Stimulated activated memory B cell treated with anti-CD40 and anti-IgM and Interleukin-4, amounts not matched to agents 10 μg/mL and 1 μg/mL and 100 μg/mL, for 72 hours (primary cell): ENCODE data around the gene ABLIM3.

Experiments
- ATAC-seq: fragments of 150-1000 bp; cut with Tn5 transposase; 2 replicates; pipeline ENCODE4 v1.10.0; 2021
- H3K27ac Mint-ChIP-seq: one replicate; pipeline ENCODE4 v1.8.0; 2022; ENCODE audit warnings: mild to moderate bottlenecking, mixed read lengths
- H3K27me3 Mint-ChIP-seq: one replicate; pipeline ENCODE4 v1.8.0; 2022; ENCODE audit warnings: mixed read lengths
- H3K36me3 Mint-ChIP-seq: one replicate; pipeline ENCODE4 v1.8.0; 2022; ENCODE audit warnings: mixed read lengths
- H3K4me1 Mint-ChIP-seq: one replicate; pipeline ENCODE4 v1.8.0; 2022; ENCODE audit warnings: mixed read lengths
- H3K4me3 Mint-ChIP-seq: one replicate; pipeline ENCODE4 v1.8.0; 2022; ENCODE audit warnings: mild to moderate bottlenecking, moderate library complexity, mixed read lengths
- H3K9me3 Mint-ChIP-seq: one replicate; pipeline ENCODE4 v1.8.0; 2022; ENCODE audit warnings: mixed read lengths

ABLIM3 gene

DNA sequence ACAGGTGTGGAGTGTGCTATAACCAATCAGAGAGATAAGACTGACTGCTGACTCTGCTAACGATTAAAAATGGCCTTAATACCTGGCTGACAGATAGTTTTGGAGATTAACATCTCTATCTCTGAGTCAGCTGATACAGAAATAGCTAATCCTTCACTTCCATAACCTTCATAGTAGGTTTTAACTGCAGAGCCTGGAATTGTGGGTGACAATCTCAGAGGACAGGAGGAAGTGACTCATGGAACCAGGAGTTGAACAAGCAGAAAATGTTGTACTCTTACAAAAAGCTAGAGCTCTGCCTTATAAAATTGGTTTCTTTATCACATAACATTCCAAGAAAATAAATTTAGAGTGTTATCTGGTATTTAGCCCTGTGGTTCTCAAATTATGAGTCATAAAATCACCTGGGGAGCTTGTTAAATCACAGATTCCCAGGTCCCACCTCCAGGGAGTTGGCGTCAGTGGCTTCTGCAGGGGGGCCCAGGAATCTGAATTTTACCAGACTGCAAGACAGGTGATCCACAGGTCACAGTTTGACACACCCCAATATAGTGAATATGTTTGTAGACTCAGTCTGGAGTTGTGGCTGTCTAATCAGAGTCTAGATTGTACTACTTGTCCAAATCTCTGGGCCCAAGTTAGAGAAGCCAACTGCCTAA lies 86.0 kb downstream of the ABLIM3 start:
- H3K4me1 Mint-ChIP-seq = no peaks in the 10 kb centered on the region
- no peak overlapping the region for H3K27ac Mint-ChIP-seq
- ATAC-seq = no peak
- no peaks in the 10 kb centered on the region for H3K9me3 Mint-ChIP-seq
- H3K36me3 Mint-ChIP-seq = no peaks in the 10 kb centered on the region
- H3K27me3 Mint-ChIP-seq = peaks cover 23% of the 10 kb centered on the region
- no peak overlapping the region for H3K4me3 Mint-ChIP-seq

DNA sequence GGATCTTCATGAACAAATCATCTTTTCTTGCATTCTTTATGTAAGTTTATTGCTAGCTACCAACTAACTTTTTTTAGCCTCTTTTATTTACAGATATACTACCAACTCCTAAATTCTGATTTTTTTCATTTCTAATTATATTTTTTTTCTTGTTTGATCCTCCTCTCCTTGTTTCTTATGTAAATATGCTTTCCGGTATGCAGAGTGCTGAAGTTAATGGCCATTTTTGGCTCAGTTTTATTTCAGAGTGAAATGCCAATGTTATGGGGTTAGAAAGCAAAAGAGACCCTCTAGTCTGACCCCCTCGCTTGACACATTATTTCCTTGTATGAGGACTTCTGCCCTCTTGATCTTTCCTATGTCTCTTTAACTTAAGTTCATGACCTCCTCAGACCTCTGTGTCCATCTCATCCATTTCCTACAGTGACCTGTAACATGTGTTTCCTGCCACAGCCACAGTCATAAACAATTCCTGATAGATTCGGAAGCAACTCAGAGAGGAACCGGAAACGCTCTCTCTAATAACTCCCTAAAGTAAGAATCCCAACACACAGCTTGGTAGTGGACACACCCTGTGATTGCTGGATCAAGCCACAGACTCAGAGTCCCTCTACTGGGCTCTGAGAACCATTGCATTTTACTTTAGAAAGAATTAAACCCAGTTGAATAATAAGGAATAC lies 87.5 kb downstream of the ABLIM3 start:
- H3K36me3 Mint-ChIP-seq = no peaks in the 10 kb centered on the region
- no peak overlapping the region for H3K4me3 Mint-ChIP-seq
- no peaks in the 10 kb centered on the region for H3K4me1 Mint-ChIP-seq
- H3K27ac Mint-ChIP-seq = no peak overlapping the region
- ATAC-seq = no peak
- peaks cover 23% of the 10 kb centered on the region for H3K27me3 Mint-ChIP-seq
- H3K9me3 Mint-ChIP-seq = no peaks in the 10 kb centered on the region

DNA sequence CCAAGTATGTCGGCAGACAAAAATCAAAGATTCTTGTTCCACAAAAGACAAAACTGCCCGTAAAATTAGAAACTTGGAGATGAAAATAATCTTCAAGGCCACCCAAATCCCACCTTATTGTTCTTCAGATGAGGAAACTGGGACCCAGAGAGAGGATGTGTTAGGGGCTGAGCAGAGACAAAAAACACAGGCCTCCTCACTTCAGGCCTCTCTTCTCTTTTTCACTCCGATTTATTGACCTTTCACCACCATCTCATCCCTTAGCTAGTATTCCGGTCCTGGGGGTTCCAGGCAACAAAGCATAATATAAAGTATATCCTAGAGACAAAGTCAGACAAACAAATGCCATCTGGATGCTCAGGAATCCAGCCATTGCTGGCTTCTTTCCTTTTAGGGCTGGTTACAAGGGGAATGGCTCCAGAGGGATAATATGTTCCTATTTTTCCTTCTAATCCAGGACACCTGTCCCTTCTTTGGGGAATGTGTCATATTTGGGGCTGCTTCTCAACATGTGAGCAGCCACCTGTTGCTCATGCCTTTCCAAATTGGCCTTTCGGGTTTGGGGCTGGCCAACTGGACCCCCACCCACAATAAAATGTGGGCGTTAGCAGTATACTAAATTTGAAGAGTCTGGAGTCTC lies 88.1 kb downstream of the ABLIM3 start:
- Mint-ChIP-seq H3K36me3 (no peaks in the 10 kb centered on the region), H3K4me1 (no peaks in the 10 kb centered on the region), H3K27me3 (peaks cover 23% of the 10 kb centered on the region), H3K27ac (no peak overlapping the region), H3K4me3 (no peak overlapping the region), H3K9me3 (no peaks in the 10 kb centered on the region)
- ATAC-seq = no peak

DNA sequence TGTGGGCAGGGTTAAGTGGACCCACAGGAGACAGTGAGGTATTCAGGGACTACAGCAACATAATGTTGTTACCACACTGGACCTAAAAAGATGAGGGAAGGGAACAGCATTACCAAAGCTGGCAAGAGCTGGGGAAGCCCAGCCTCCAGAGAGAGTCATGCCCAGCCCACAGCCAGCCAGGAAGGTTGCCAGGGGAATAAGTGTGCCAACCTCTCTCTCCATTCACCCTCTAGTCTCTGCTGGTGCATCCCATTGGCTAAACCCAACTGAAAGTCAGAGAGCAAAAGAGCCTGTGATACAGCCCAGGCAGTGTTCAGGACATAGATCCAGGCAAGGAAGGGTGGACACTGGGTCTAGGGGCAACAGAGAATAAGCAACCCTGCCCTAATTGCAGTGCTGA lies 94.5 kb downstream of the ABLIM3 start:
- H3K4me1 Mint-ChIP-seq = peaks cover 6% of the 10 kb centered on the region
- ATAC-seq = no peak
- peaks cover 20% of the 10 kb centered on the region for H3K27me3 Mint-ChIP-seq
- no peaks in the 10 kb centered on the region for H3K9me3 Mint-ChIP-seq
- no peaks in the 10 kb centered on the region for H3K36me3 Mint-ChIP-seq
- H3K4me3 Mint-ChIP-seq = no peak overlapping the region
- H3K27ac Mint-ChIP-seq = no peak overlapping the region

- H3K27me3 Mint-ChIP-seq = peaks cover 28% of the 10 kb centered on the region
- H3K27ac Mint-ChIP-seq = no peak overlapping the region
- H3K4me1 Mint-ChIP-seq = peaks cover 6% of the 10 kb centered on the region
- ATAC-seq = no peak
- no peaks in the 10 kb centered on the region for H3K9me3 Mint-ChIP-seq
- H3K36me3 Mint-ChIP-seq = no peaks in the 10 kb centered on the region
- no peak overlapping the region for H3K4me3 Mint-ChIP-seq
Measured at GRCh38 chr5:149237662-149238061, 96.4 kb downstream of the ABLIM3 start.

GRCh38 chr5:149238540-149238939 lies 97.2 kb downstream of the ABLIM3 start:
- Mint-ChIP-seq H3K9me3 (no peaks in the 10 kb centered on the region), H3K27me3 (peaks cover 28% of the 10 kb centered on the region), H3K27ac (no peak overlapping the region), H3K4me3 (no peak overlapping the region), H3K4me1 (peaks cover 6% of the 10 kb centered on the region), H3K36me3 (no peaks in the 10 kb centered on the region)
- ATAC-seq = no peak

- H3K36me3 Mint-ChIP-seq = no peaks in the 10 kb centered on the region
- H3K27ac Mint-ChIP-seq = no peak overlapping the region
- H3K4me3 Mint-ChIP-seq = no peak overlapping the region
- H3K4me1 Mint-ChIP-seq = peaks cover 6% of the 10 kb centered on the region
- peaks cover 32% of the 10 kb centered on the region for H3K27me3 Mint-ChIP-seq
- no peak for ATAC-seq
- no peaks in the 10 kb centered on the region for H3K9me3 Mint-ChIP-seq
Measured at GRCh38 chr5:149239917-149240316, 98.6 kb downstream of the ABLIM3 start.

DNA sequence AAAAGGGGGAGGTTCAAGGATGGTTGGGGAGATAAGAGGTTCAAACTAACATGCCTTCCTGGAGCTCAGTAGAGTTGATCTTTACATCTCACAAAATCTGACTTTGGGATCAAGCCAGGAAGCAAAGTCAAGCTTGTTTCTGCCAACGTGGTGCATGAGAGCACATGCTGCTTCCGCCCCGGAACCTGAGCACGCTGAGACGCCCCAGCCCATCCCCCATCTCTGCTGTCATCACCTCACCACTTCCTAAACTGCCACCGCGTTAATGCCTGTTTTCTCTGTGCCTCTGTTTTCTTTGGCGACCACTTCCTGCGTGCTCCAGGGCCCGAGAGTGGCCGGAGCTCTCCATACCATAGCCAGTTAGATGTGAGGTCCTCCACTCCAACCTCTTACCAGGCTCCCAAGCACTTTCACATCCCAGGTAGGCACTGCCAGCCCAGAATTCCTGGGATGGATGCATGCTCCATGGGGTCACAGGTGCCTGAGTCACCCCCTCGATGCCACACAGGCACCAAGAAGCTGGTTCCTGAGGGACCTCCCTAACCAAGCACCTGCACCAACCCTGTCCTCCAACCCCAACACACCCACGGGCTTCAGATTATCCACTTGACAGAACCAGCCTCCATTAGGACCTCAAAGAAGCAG lies 99.2 kb downstream of the ABLIM3 start:
- H3K27ac Mint-ChIP-seq = no peak overlapping the region
- H3K9me3 Mint-ChIP-seq = no peaks in the 10 kb centered on the region
- H3K4me3 Mint-ChIP-seq = no peak overlapping the region
- no peaks in the 10 kb centered on the region for H3K36me3 Mint-ChIP-seq
- no peak for ATAC-seq
- H3K4me1 Mint-ChIP-seq = peaks cover 6% of the 10 kb centered on the region
- peaks cover 37% of the 10 kb centered on the region for H3K27me3 Mint-ChIP-seq

DNA sequence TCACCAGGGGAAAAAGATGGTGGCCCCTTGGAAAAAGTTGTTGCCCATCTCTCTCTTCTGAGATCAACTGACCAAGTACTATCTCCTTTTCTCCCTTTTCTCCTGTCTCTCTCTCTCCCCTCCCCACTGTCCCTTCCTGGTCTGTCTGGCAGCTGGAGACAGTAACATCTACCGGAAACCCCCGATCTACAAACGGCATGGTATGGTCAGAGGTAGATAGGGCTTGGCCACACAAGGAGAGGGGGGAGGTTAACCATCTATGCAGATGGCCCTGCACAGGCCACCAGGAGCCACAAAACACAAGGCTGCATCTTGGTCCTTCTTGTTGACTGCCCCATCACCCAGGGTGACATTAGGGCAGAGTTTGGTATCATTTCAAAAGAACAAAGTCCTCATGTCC lies 101.0 kb downstream of the ABLIM3 start:
- no peak overlapping the region for H3K27ac Mint-ChIP-seq
- H3K4me1 Mint-ChIP-seq = peaks cover 6% of the 10 kb centered on the region
- H3K27me3 Mint-ChIP-seq = peaks cover 49% of the 10 kb centered on the region
- no peaks in the 10 kb centered on the region for H3K36me3 Mint-ChIP-seq
- no peaks in the 10 kb centered on the region for H3K9me3 Mint-ChIP-seq
- ATAC-seq = no peak
- no peak overlapping the region for H3K4me3 Mint-ChIP-seq

- Mint-ChIP-seq H3K27me3 (peaks cover 32% of the 10 kb centered on the region), H3K9me3 (no peaks in the 10 kb centered on the region), H3K27ac (no peak overlapping the region), H3K4me1 (no peaks in the 10 kb centered on the region), H3K36me3 (no peaks in the 10 kb centered on the region), H3K4me3 (no peak overlapping the region)
- ATAC-seq = no peak
Measured at GRCh38 chr5:149246906-149247305, 105.6 kb downstream of the ABLIM3 start.

DNA sequence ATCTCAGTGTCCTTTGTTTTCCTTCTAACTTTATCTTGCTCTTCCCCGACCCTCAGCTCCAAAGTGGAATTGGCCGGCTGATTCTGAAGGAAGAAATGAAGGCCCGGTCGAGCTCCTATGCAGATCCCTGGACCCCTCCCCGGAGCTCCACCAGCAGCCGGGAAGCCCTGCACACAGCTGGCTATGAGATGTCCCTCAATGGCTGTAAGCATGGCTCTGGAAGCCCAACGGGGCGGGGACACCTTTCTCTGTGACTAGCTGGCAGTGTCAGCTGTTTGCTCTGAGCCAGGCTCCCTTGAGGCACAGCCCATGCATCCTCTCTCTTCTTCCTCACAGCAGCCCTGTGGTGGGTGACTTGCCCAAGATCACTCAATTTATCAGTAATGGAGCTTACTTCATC lies 106.4 kb downstream of the ABLIM3 start:
- Mint-ChIP-seq H3K27me3 (peaks cover 32% of the 10 kb centered on the region), H3K9me3 (no peaks in the 10 kb centered on the region), H3K36me3 (no peaks in the 10 kb centered on the region), H3K4me3 (no peak overlapping the region), H3K27ac (no peak overlapping the region), H3K4me1 (no peaks in the 10 kb centered on the region)
- ATAC-seq = no peak

- Mint-ChIP-seq H3K4me1 (no peaks in the 10 kb centered on the region), H3K4me3 (no peak overlapping the region), H3K27ac (no peak overlapping the region), H3K27me3 (peaks cover 27% of the 10 kb centered on the region), H3K36me3 (no peaks in the 10 kb centered on the region), H3K9me3 (no peaks in the 10 kb centered on the region)
- ATAC-seq = no peak
Measured at GRCh38 chr5:149251546-149251945, 110.3 kb downstream of the ABLIM3 start.

DNA sequence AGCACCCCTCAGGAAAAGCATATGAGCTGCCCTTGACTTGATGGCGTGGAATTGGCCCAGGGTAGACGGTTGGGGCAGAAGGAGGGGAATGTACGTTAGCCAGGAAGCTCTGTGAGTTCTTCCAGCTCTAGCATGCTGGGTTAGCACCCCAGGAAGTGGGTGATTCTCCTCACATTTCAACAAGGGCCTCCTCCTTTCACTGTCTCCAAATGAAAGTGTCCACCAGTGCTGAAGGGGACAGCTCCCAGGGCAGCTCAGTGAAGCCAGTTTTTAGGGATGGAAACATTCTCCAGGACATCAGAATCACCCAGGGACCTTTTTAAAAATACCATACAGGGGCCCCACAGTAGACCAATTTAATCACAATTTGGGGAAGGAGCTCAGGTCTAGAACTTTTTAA lies 113.2 kb downstream of the ABLIM3 start:
- no peak overlapping the region for H3K4me3 Mint-ChIP-seq
- no peak overlapping the region for H3K27ac Mint-ChIP-seq
- H3K27me3 Mint-ChIP-seq = peaks cover 29% of the 10 kb centered on the region
- no peaks in the 10 kb centered on the region for H3K36me3 Mint-ChIP-seq
- no peaks in the 10 kb centered on the region for H3K9me3 Mint-ChIP-seq
- no peak for ATAC-seq
- no peaks in the 10 kb centered on the region for H3K4me1 Mint-ChIP-seq

GRCh38 chr5:149256451-149256850 lies 115.2 kb downstream of the ABLIM3 start:
- no peaks in the 10 kb centered on the region for H3K36me3 Mint-ChIP-seq
- no peaks in the 10 kb centered on the region for H3K9me3 Mint-ChIP-seq
- ATAC-seq = no peak
- H3K4me1 Mint-ChIP-seq = no peaks in the 10 kb centered on the region
- peaks cover 36% of the 10 kb centered on the region for H3K27me3 Mint-ChIP-seq
- H3K4me3 Mint-ChIP-seq = no peak overlapping the region
- H3K27ac Mint-ChIP-seq = no peak overlapping the region

DNA sequence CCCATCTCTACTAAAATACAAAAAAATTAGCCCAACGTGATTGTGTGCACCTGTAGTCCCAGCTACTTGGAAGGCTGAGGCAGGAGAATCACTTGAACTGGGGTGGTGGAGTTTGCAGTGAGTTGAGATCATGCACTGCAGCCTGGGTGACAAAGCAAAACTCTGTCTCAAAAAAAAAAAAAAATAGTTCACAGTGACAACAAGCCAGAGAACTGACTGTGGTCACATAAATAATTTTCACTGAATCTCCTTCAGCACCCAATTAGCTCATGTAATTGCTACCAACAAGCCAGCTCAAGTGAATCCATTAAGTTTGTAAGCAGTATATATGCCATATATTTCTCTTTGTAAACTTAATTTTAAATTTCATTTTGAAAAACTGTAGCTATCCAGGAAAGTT lies 115.8 kb downstream of the ABLIM3 start:
- no peak for ATAC-seq
- Mint-ChIP-seq H3K27ac (no peak overlapping the region), H3K27me3 (peaks cover 36% of the 10 kb centered on the region), H3K36me3 (no peaks in the 10 kb centered on the region), H3K4me1 (no peaks in the 10 kb centered on the region), H3K4me3 (no peak overlapping the region), H3K9me3 (no peaks in the 10 kb centered on the region)
